GM21447 (cell line): ENCODE measurements around the gene TCEAL7.
"Not testable (repeated sequence)": the region's sequence is repeated elsewhere in the genome, so short reads cannot be mapped to it uniquely, and the experiment has no call there.

Experiments used
- ATAC-seq: cut with Tn5 transposase; IDR thresholded peaks from one replicate; pipeline ENCODE4 v1.9.1; 2021; ENCODE audit not compliant: unreplicated experiment

TCEAL7 gene, protein sequence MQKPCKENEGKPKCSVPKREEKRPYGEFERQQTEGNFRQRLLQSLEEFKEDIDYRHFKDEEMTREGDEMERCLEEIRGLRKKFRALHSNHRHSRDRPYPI

DNA sequence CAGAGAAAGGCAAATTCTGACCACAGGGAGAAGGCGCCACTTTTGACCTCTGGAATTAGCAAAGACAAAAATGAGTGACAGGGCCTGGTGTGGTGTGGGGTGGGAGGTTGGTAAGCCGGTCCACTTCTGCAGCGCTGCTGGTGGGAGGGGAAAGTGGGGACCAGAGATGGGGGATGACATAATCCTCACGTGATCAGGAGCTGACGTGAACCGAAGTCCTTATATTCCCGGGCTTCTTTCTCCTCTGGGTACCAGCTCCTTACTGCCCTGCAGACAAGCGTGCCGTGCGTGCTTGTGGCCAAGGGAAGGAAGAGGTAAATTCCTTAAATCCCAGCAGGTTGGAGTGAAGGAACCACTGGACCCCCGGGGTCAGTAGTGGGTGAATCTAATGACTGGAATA lies at the start of gene TCEAL7:
TCEAL7 (plus strand) TSS at position 249 of the 400 bp plus-strand sequence. CDS start 1,165 bp downstream, outside the sequence.
- ATAC-seq = no peak

GRCh38 chrX:103293118-103293517 lies 36.9 kb upstream of the TCEAL7 start:
- no peak for ATAC-seq

GRCh38 chrX:103304705-103305104 lies 25.3 kb upstream of the TCEAL7 start:
- no peak for ATAC-seq

- not testable (repeated sequence) for ATAC-seq
These were observed 24.4 kb upstream of the TCEAL7 start for GRCh38 chrX:103305666-103306065.

DNA sequence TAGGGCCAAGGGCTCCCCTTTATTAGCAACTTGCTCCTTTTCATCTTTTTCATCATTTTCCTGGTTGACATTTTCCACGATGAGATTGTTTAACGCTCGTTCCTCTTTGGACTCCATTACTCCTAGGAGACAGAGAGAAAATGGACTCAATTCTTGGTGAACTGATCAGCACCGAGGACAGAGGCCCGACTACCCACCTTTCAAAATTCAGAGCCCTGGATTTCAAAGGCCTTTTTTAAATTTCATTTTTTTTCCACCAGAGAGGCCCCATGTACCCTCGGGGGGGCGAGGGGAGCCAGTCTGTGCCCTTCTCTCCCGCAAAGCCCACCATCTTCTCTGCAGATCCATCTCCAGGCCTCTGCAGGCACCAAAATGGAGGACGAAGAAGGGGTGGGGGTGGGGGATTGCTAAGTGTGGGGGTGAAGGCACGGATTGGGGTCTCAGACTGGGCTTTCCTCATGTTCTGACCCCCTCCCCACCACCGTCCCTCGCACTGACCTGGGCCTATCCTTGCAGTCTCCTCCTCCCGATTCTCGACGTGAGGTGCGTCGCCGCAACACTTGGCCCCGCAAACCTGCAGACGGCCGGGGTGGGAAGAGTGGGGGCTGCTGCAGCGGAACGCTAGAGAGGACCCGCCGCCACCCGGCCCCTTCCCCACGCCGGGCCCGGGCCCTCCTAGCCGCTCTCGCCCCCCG lies 20.0 kb upstream of the TCEAL7 start:
- no peak for ATAC-seq

GRCh38 chrX:103310555-103311398 lies 19.3 kb upstream of the TCEAL7 start, which contains the start of gene BEX2:
Gene BEX2 (minus strand): TSS chrX:103310990. CDS start chrX:103309976, 1,014 bp downstream.
- ATAC-seq = peak; percentile 96

DNA sequence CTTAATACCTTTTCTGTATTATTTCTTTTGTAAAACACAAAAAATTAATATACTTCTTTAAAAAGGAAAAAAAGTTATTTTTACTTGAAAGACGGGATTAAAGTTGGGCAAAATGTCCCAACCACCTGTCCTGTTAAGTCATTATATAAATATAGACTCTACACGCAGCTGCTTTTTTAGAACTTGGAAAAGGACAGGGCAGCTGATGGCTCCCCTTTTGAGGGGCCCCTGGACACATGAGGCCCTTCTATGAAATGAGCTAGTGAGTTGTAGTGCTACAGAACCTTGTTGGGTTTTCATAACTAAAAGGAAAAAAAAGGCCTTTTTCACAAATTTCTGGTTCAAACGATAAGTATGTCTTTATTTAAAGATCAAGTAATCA lies 18.6 kb upstream of the TCEAL7 start:
- no peak for ATAC-seq

- ATAC-seq = no peak
These were observed 746 bp downstream of the TCEAL7 start for GRCh38 chrX:103330681-103331288.

GRCh38 chrX:103338663-103339062 lies 8.6 kb downstream of the TCEAL7 start:
- no peak for ATAC-seq

GRCh38 chrX:103343105-103343504 lies 13.1 kb downstream of the TCEAL7 start:
- ATAC-seq = peak; percentile 76

DNA sequence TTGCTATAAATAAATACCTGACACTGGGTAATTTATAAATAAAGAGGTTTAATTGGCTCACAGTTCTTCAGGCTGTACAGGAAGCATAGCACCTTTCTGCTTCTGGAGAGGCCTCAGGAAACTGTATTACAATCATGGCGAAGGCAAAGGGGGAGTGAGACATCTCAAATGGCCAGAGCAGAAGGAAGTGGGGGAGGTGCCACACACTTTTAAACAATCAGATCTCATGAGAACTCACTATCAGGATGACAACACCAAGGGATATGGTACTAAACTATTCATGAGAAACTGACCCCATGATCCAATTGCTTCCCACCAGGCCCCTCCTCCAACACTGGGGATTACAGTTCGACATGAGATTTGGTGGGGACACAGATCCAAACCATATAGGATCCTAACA lies 14.6 kb downstream of the TCEAL7 start:
- ATAC-seq = no peak

GRCh38 chrX:103347682-103348397 lies 17.8 kb downstream of the TCEAL7 start:
- ATAC-seq = no peak

DNA sequence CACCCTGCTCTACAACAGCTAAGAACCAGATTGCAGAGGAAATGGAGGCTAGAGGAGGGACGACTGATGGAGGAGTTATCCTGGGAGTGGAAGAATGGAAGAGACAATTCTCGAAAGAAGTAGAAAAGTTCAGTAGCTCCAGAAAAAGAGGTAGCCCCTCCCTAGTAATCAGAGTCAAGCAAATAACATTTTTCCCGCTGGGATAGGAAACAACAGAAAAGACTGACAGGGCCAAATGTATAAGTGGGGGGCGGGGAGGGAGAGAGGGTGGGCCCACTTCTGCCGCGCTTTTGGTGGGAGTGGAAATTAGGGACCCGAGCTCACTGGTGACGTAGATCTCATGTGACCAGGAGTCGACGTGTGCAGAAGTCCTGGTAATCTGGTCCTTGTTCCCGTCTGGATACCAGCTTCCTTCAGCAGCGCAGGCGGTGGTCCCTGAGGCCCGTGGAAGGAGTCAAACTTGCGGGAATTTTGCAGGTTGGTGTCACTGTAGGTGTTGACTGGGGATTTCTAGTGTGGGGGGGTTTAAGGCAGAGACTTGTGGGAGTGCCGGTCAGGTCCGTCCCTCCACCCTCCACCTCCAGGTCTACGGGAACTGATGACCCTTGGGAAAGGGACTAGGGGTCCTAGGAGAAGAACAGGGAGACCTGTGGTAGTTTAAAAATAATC lies 26.2 kb downstream of the TCEAL7 start, which contains the start of gene TCEAL9:
TCEAL9 (plus strand) TSS at position 377 of the 669 bp plus-strand sequence. CDS start 1,179 bp downstream, outside the sequence.
- peak; percentile 61 for ATAC-seq

DNA sequence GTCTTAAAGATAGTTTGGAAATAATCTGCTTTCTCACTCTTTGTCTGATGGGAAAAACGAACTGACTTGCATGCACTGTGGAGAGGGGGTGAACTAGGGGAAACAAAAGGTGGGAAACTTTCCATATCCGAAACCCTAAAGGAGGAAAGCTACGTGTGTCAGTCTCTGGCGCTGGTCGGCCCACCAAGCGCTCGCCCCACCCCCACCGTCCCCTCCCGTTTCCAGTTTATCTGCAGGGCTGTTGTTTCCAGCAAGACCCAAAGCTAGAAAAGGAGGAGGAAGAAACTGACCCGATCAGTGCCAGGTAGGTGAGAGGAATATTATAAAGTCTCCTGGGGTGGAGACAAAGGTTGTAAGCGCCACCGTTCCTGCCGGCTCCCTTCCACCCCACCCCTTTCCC lies 26.8 kb downstream of the TCEAL7 start:
- ATAC-seq = no peak

DNA sequence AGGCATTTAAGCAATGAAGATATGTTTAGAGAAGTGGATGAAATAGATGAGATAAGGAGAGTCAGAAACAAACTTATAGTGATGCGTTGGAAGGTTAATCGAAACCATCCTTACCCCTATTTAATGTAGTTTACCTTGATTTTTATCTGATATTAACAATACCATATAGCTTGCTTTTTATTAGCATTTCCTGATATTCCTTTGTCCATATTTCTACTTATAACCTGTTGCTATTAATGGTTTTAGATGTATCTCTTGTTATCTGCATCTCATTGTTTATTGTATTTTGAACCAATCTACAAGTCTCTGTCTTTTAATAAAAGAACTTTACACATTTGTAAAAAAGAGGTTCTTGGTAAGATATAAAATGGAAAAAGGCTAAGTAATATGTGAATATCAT lies 27.8 kb downstream of the TCEAL7 start:
- no peak for ATAC-seq

GRCh38 chrX:103359605-103360004 lies 29.6 kb downstream of the TCEAL7 start:
- ATAC-seq = not testable (repeated sequence)

DNA sequence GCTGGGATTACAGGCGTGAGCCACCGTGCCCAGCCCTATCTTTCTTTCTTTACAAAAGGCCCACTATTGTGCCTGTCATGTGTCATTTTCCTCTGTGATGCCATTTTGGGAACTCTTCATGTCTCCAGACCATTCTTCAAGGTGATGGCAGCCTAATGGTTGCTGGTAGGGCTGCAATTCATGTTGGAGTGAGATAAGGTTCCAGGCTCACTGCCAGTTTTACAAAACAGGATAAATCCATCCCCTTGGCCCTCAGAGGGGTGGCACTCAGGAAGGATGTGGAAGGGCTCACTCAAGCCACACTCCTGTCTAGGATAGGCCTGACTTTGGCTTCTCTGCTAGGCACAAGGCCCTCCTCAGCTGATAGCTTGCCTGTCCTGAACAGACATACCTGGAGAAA lies 30.1 kb downstream of the TCEAL7 start:
- no peak for ATAC-seq

GRCh38 chrX:103360916-103361315 lies 30.9 kb downstream of the TCEAL7 start:
- ATAC-seq = no peak

- no peak for ATAC-seq
These were observed 31.8 kb downstream of the TCEAL7 start for GRCh38 chrX:103361798-103362197.

DNA sequence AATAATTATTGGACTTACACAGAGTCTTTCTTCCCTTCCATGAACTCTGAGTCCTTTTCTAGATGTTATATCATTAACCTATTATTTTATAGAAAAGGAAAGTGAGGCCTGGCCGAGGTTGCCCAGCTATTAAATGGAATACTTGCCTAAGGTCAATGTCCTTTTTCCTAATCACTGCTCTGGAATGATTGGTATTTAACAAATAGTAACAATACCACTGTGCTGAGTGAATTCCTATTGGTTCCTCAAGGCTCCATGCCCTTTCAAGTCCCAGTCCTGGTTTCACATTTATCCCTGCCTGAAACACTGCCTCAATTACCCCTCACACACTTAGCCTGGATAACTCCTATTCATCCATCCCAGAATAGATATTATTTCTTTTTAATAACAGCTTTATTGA lies 32.4 kb downstream of the TCEAL7 start:
- no peak for ATAC-seq
